ENCODE data around the gene ASTN1. TPM values are rescaled to one million over a fixed set of nuclear protein-coding genes. Genes with fewer than 3 reads are reported as not detected.

ASTN1 gene
- total and polyA plus RNA-seq, 9 of the 15 experiments (the other 6 are each of a cell fraction or from before 2014, with no cell fraction given), result 0.05 to 0.22 (median 0.18) TPM

- WGBS (ENCODE audit: insufficient coverage, low coverage, missing lambda C conversion rate), result 0% methylated on average over 7 of the region's 7 CpGs
- H3K27ac ChIP-seq (ENCODE audit: extremely low read depth, low read depth, low read length), result no peak overlapping the region
- DNase-seq (ENCODE audit: extremely low read depth in 1 of 4, low spot score in 3 of 4) (no peak), ATAC-seq (no peak), FAIRE-seq (no peak)
- H2AFZ ChIP-seq (ENCODE audit: low read depth, low read length), result no peak overlapping the region
- peaks cover 13 to 33% of the 10 kb centered on the region in 2 experiments; a peak in 4 of 5 replicates for H3K27me3 ChIP-seq (ENCODE audit: control insufficient read depth in 2 of 2, insufficient read depth in 2 of 2, low read length in 2 of 2)
- no peaks in the 10 kb centered on the region for H3K36me3 ChIP-seq (ENCODE audit: control insufficient read depth, insufficient read depth, low read length)
- in situ Hi-C loops (cut with MboI) (no loop called here), intact Hi-C loops (cut with micrococcal nuclease) (no loop called here)
- BruUV-seq (replicated peaks), result no TSS peak
- H3K9me3 ChIP-seq (replicated peaks; ENCODE audit: control insufficient read depth, insufficient read depth, low read depth, low read length), result no peaks in the 10 kb centered on the region
- no peak overlapping the region for H3K4me2 ChIP-seq (ENCODE audit: insufficient read depth, low read length)
- ChIA-PET CTCF (ENCODE audit: low intra/inter-chr PET ratio) (no interaction called here), POLR2A (interaction anchor here (1.5 kb wide), 1 partner anchor 9 kb away, joined by 4 read pairs; no protein-coding TSS in a partner anchor)
- no peak overlapping the region for H3K4me3 ChIP-seq
- 0 out of 2 replicates have a peak, but pooled peaks cover 6% of the 10 kb centered on the region for H4K20me1 ChIP-seq (replicated peaks; ENCODE audit: control insufficient read depth, insufficient read depth, low read length)
- no peaks in the 10 kb centered on the region for H3K9me1 ChIP-seq (ENCODE audit: control insufficient read depth, insufficient read depth, low read length)
- TF ChIP-seq SAP30 (IDR thresholded peaks at IDR 0.05; ENCODE audit: borderline replicate concordance, insufficient read depth, low read depth, low read length, poor library complexity, severe bottlenecking) (no peak), ZNF121 (CRISPR knock-in tag; conservative IDR thresholded peaks at IDR 0.05) (no peak), KHSRP (IDR thresholded peaks at IDR 0.05) (no peak), CXXC5 (CRISPR knock-in tag; IDR thresholded peaks at IDR 0.05) (no peak), HLTF (IDR thresholded peaks at IDR 0.05) (no peak), ZNF280B (CRISPR knock-in tag; IDR thresholded peaks at IDR 0.05) (no peak), TSC22D4 (tag; IDR thresholded peaks at IDR 0.05) (no peak), ILF3 (IDR thresholded peaks at IDR 0.05; ENCODE audit: borderline replicate concordance) (no peak), MITF (IDR thresholded peaks at IDR 0.05) (no peak)
- no peaks in the 10 kb centered on the region for H3K79me2 ChIP-seq (ENCODE audit: control insufficient read depth, insufficient read depth, low read length)
- H3K4me1 ChIP-seq (replicated peaks in 1 of 2; ENCODE audit: control insufficient read depth in 2 of 2, insufficient read depth in 2 of 2, low read length in 2 of 2), result no peaks in the 10 kb centered on the region
- no peak overlapping the region for H3K9ac ChIP-seq (ENCODE audit: insufficient read depth in 1 of 2, low read depth in 2 of 2, low read length in 2 of 2)
Observed at GRCh38 chr1:176905648-176906047, 258.9 kb downstream of the ASTN1 start.

All from K562 (cell line).